Astrocyte (in vitro differentiated cells and primary cell): ENCODE measurements around the gene LRRC47.

Experiments
- EZH2 ChIP-seq: IDR thresholded peaks from 2 replicates; pipeline ENCODE4 v1.6.1; 2012; ENCODE audit warnings: mild to moderate bottlenecking, low read length, inconsistent platforms; ENCODE audit not compliant: insufficient read depth
- TF ChIP-seq, protein P1 (sequence below): IDR thresholded peaks from 2 replicates; pipeline ENCODE4 v1.5.1; 2011; ENCODE audit warnings: low read depth, mild to moderate bottlenecking, inconsistent platforms, low read length, moderate library complexity; ENCODE audit not compliant: insufficient read depth

DNA sequence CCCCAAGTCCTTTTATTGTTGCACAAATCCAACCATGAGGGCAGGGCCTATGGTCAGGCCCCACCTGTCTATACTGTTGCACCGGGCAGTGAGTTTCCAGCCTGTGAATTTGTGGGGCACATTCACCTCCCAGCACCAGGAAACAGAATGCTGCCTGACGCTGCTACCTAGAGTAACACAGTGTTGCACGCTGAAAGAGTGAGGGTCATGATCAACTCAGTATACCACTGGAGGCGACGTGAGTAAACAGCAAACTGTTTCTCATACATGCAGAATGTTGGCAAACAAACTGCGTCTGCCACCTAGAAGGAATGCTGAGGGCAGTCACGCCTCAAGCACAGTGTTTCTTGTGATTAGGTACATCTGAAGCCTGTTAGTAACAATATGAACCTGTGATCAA, 13.4 kb upstream of the LRRC47 start:
- TF ChIP-seq, protein P1, sequence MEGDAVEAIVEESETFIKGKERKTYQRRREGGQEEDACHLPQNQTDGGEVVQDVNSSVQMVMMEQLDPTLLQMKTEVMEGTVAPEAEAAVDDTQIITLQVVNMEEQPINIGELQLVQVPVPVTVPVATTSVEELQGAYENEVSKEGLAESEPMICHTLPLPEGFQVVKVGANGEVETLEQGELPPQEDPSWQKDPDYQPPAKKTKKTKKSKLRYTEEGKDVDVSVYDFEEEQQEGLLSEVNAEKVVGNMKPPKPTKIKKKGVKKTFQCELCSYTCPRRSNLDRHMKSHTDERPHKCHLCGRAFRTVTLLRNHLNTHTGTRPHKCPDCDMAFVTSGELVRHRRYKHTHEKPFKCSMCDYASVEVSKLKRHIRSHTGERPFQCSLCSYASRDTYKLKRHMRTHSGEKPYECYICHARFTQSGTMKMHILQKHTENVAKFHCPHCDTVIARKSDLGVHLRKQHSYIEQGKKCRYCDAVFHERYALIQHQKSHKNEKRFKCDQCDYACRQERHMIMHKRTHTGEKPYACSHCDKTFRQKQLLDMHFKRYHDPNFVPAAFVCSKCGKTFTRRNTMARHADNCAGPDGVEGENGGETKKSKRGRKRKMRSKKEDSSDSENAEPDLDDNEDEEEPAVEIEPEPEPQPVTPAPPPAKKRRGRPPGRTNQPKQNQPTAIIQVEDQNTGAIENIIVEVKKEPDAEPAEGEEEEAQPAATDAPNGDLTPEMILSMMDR, result no peak
- no peak for TF ChIP-seq EZH2
